Measurements from ENCODE around the gene SLC9C2.

The SLC9C2 gene

GRCh38 chr1:173562813-173563212, 40.1 kb downstream of the SLC9C2 start:
- Histone ChIP-seq H3K4me2 (ENCODE audit: low read depth, low read length) (no peak overlapping the region), H3K4me1 (ENCODE audit: low read length) (no peaks in the 10 kb centered on the region), H3K9me3 (replicated peaks; ENCODE audit: insufficient read depth, low read length) (no peaks in the 10 kb centered on the region), H3K9me2 (replicated peaks; ENCODE audit: insufficient read depth, low read length) (no peaks in the 10 kb centered on the region), H3K4me3 (ENCODE audit: low read length) (no peak overlapping the region), H3K9ac (ENCODE audit: low read length) (no peak overlapping the region), H3K27me3 (replicated peaks; ENCODE audit: insufficient read depth, low read length) (no peaks in the 10 kb centered on the region), H3K36me3 (replicated peaks; ENCODE audit: insufficient read depth, low read length) (no peaks in the 10 kb centered on the region), H2AFZ (ENCODE audit: low read length) (no peak overlapping the region), H3K79me2 (ENCODE audit: low read length) (no peaks in the 10 kb centered on the region), H3F3A (ENCODE audit: insufficient read depth, low read length) (no peaks in the 10 kb centered on the region), H3K27ac (ENCODE audit: low read length) (no peak overlapping the region), H4K20me1 (ENCODE audit: insufficient read depth, low read length) (no peaks in the 10 kb centered on the region)
- TF ChIP-seq EZH2 (optimal IDR thresholded peaks at IDR 0.05; ENCODE audit: low read depth, low read length) (no peak), CTCF (IDR thresholded peaks at IDR 0.05; ENCODE audit: low read length) (no peak), EZH2phosphoT487 (IDR thresholded peaks at IDR 0.05; ENCODE audit: low read length) (no peak)
- DNase-seq, result no peak

- Histone ChIP-seq H3K4me3 (ENCODE audit: low read length) (no peak overlapping the region), H3K4me1 (ENCODE audit: low read length) (no peaks in the 10 kb centered on the region), H2AFZ (ENCODE audit: low read length) (no peak overlapping the region), H3K36me3 (replicated peaks; ENCODE audit: insufficient read depth, low read length) (no peaks in the 10 kb centered on the region), H3K9me3 (replicated peaks; ENCODE audit: insufficient read depth, low read length) (no peaks in the 10 kb centered on the region), H3K79me2 (ENCODE audit: low read length) (no peaks in the 10 kb centered on the region), H3K27ac (ENCODE audit: low read length) (no peak overlapping the region), H4K20me1 (ENCODE audit: insufficient read depth, low read length) (no peaks in the 10 kb centered on the region), H3K9ac (ENCODE audit: low read length) (no peak overlapping the region), H3F3A (ENCODE audit: insufficient read depth, low read length) (no peaks in the 10 kb centered on the region), H3K27me3 (replicated peaks; ENCODE audit: insufficient read depth, low read length) (no peaks in the 10 kb centered on the region), H3K4me2 (ENCODE audit: low read depth, low read length) (no peak overlapping the region), H3K9me2 (replicated peaks; ENCODE audit: insufficient read depth, low read length) (no peaks in the 10 kb centered on the region)
- DNase-seq, result no peak
- TF ChIP-seq EZH2 (optimal IDR thresholded peaks at IDR 0.05; ENCODE audit: low read depth, low read length) (no peak), CTCF (IDR thresholded peaks at IDR 0.05; ENCODE audit: low read length) (no peak), EZH2phosphoT487 (IDR thresholded peaks at IDR 0.05; ENCODE audit: low read length) (no peak)
Observed at GRCh38 chr1:173561263-173561662, 41.6 kb downstream of the SLC9C2 start.

- no peaks in the 10 kb centered on the region for H3K9me3 ChIP-seq (replicated peaks; ENCODE audit: insufficient read depth, low read length)
- no peak for DNase-seq
- no peaks in the 10 kb centered on the region for H3F3A ChIP-seq (ENCODE audit: insufficient read depth, low read length)
- no peak overlapping the region for H3K4me2 ChIP-seq (ENCODE audit: low read depth, low read length)
- H2AFZ ChIP-seq (ENCODE audit: low read length), result no peak overlapping the region
- no peaks in the 10 kb centered on the region for H3K36me3 ChIP-seq (replicated peaks; ENCODE audit: insufficient read depth, low read length)
- H3K9me2 ChIP-seq (replicated peaks; ENCODE audit: insufficient read depth, low read length), result no peaks in the 10 kb centered on the region
- H3K4me1 ChIP-seq (ENCODE audit: low read length), result no peaks in the 10 kb centered on the region
- H3K4me3 ChIP-seq (ENCODE audit: low read length), result no peak overlapping the region
- TF ChIP-seq EZH2 (optimal IDR thresholded peaks at IDR 0.05; ENCODE audit: low read depth, low read length) (no peak), EZH2phosphoT487 (IDR thresholded peaks at IDR 0.05; ENCODE audit: low read length) (no peak), CTCF (IDR thresholded peaks at IDR 0.05; ENCODE audit: low read length) (no peak)
- no peaks in the 10 kb centered on the region for H3K27me3 ChIP-seq (replicated peaks; ENCODE audit: insufficient read depth, low read length)
- H4K20me1 ChIP-seq (ENCODE audit: insufficient read depth, low read length), result no peaks in the 10 kb centered on the region
- no peaks in the 10 kb centered on the region for H3K79me2 ChIP-seq (ENCODE audit: low read length)
- no peak overlapping the region for H3K9ac ChIP-seq (ENCODE audit: low read length)
- H3K27ac ChIP-seq (ENCODE audit: low read length), result no peak overlapping the region
Observed at GRCh38 chr1:173560285-173560880, 42.5 kb downstream of the SLC9C2 start.

Data from MM.1S (cell line).